Measurements from ENCODE around the gene NTNG1. TPM values are rescaled to one million over a fixed set of nuclear protein-coding genes. Genes with fewer than 3 reads are reported as not detected.

Gene NTNG1
- total and polyA plus RNA-seq, 5 donors from 2014 or later, result not detected

GRCh38 chr1:107291987-107292386 is 151.1 kb downstream of the NTNG1 start:
- DNase-seq (no peak), ATAC-seq (ENCODE audit: low read depth in 2 of 2) (no peak)
- no peaks in the 10 kb centered on the region for H3K36me3 Mint-ChIP-seq
- no peaks in the 10 kb centered on the region for H3K9me3 ChIP-seq (ENCODE audit: control insufficient read depth in 2 of 2, low read length in 2 of 2)
- H3K4me3 Mint-ChIP-seq, result no peak overlapping the region
- H3K27me3 Mint-ChIP-seq, result peaks cover 7% of the 10 kb centered on the region
- H3K27ac Mint-ChIP-seq, result no peak overlapping the region
- no peaks in the 10 kb centered on the region for H3K27me3 ChIP-seq (ENCODE audit: control insufficient read depth, insufficient read depth, low read length)
- no peak overlapping the region for H3K4me3 ChIP-seq (ENCODE audit: low read depth, low read length)
- H3K4me1 ChIP-seq (ENCODE audit: control insufficient read depth, insufficient read depth, low read length, poor library complexity, severe bottlenecking), result no peaks in the 10 kb centered on the region
- H3K9me3 Mint-ChIP-seq, result peaks cover 0 to 1% (median 0%) of the 10 kb centered on the region in 7 donors
- H3K4me1 Mint-ChIP-seq, result peaks cover 0 to 5% (median 0%) of the 10 kb centered on the region in 4 donors
- no peaks in the 10 kb centered on the region for H3K36me3 ChIP-seq (ENCODE audit: control insufficient read depth, insufficient read depth, low read length)
- H3K27ac ChIP-seq (ENCODE audit: insufficient read depth, low read length, poor library complexity, severe bottlenecking), result no peak overlapping the region

- Histone ChIP-seq H3K4me1 (ENCODE audit: control insufficient read depth, insufficient read depth, low read length, poor library complexity, severe bottlenecking) (no peaks in the 10 kb centered on the region), H3K36me3 (ENCODE audit: control insufficient read depth, insufficient read depth, low read length) (no peaks in the 10 kb centered on the region), H3K27ac (ENCODE audit: insufficient read depth, low read length, poor library complexity, severe bottlenecking) (no peak overlapping the region), H3K27me3 (ENCODE audit: control insufficient read depth, insufficient read depth, low read length) (no peaks in the 10 kb centered on the region), H3K9me3 (ENCODE audit: control insufficient read depth in 2 of 2, low read length in 2 of 2) (no peaks in the 10 kb centered on the region), H3K4me3 (ENCODE audit: low read depth, low read length) (no peak overlapping the region)
- H3K36me3 Mint-ChIP-seq, result no peaks in the 10 kb centered on the region
- peaks cover 0 to 1% (median 0%) of the 10 kb centered on the region in 7 donors for H3K9me3 Mint-ChIP-seq
- no peak for DNase-seq
- H3K27me3 Mint-ChIP-seq, result peaks cover 5% of the 10 kb centered on the region
- H3K4me3 Mint-ChIP-seq, result no peak overlapping the region
- H3K4me1 Mint-ChIP-seq, result peaks cover 0 to 3% (median 0%) of the 10 kb centered on the region in 4 donors
- no peak for ATAC-seq (ENCODE audit: low read depth in 2 of 2)
- H3K27ac Mint-ChIP-seq, result no peak overlapping the region
Observed at GRCh38 chr1:107293901-107294613, 153.2 kb downstream of the NTNG1 start.

- no peaks in the 10 kb centered on the region for H3K9me3 ChIP-seq (ENCODE audit: control insufficient read depth in 2 of 2, low read length in 2 of 2)
- no peaks in the 10 kb centered on the region for H3K36me3 Mint-ChIP-seq
- no peak overlapping the region for H3K27ac Mint-ChIP-seq
- no peak overlapping the region for H3K4me3 Mint-ChIP-seq
- no peak overlapping the region for H3K4me3 ChIP-seq (ENCODE audit: low read depth, low read length)
- H3K4me1 Mint-ChIP-seq, result no peaks in the 10 kb centered on the region
- H3K9me3 Mint-ChIP-seq, result peaks cover 0 to 1% (median 0%) of the 10 kb centered on the region in 7 donors
- H3K27me3 ChIP-seq (ENCODE audit: control insufficient read depth, insufficient read depth, low read length), result no peaks in the 10 kb centered on the region
- no peaks in the 10 kb centered on the region for H3K36me3 ChIP-seq (ENCODE audit: control insufficient read depth, insufficient read depth, low read length)
- no peaks in the 10 kb centered on the region for H3K4me1 ChIP-seq (ENCODE audit: control insufficient read depth, insufficient read depth, low read length, poor library complexity, severe bottlenecking)
- DNase-seq, result no peak
- H3K27ac ChIP-seq (ENCODE audit: insufficient read depth, low read length, poor library complexity, severe bottlenecking), result no peak overlapping the region
- no peak for ATAC-seq (ENCODE audit: low read depth in 2 of 2)
- no peaks in the 10 kb centered on the region for H3K27me3 Mint-ChIP-seq
Observed at GRCh38 chr1:107294686-107295085, 153.8 kb downstream of the NTNG1 start.

- H3K27me3 ChIP-seq (ENCODE audit: control insufficient read depth, insufficient read depth, low read length), result no peaks in the 10 kb centered on the region
- no peaks in the 10 kb centered on the region for H3K36me3 Mint-ChIP-seq
- DNase-seq (no peak), ATAC-seq (ENCODE audit: low read depth in 2 of 2) (no peak)
- H3K4me1 ChIP-seq (ENCODE audit: control insufficient read depth, insufficient read depth, low read length, poor library complexity, severe bottlenecking), result no peaks in the 10 kb centered on the region
- peaks cover 0 to 1% (median 0%) of the 10 kb centered on the region in 7 donors for H3K9me3 Mint-ChIP-seq
- H3K27ac ChIP-seq (ENCODE audit: insufficient read depth, low read length, poor library complexity, severe bottlenecking), result no peak overlapping the region
- H3K4me3 ChIP-seq (ENCODE audit: low read depth, low read length), result no peak overlapping the region
- no peak overlapping the region for H3K27ac Mint-ChIP-seq
- H3K27me3 Mint-ChIP-seq, result no peaks in the 10 kb centered on the region
- H3K36me3 ChIP-seq (ENCODE audit: control insufficient read depth, insufficient read depth, low read length), result no peaks in the 10 kb centered on the region
- no peak overlapping the region for H3K4me3 Mint-ChIP-seq
- H3K4me1 Mint-ChIP-seq, result no peaks in the 10 kb centered on the region
- no peaks in the 10 kb centered on the region for H3K9me3 ChIP-seq (ENCODE audit: control insufficient read depth in 2 of 2, low read length in 2 of 2)
Observed at GRCh38 chr1:107297681-107298080, 156.8 kb downstream of the NTNG1 start.

GRCh38 chr1:107298526-107298925 is 157.7 kb downstream of the NTNG1 start:
- no peak overlapping the region for H3K4me3 Mint-ChIP-seq
- no peak for ATAC-seq (ENCODE audit: low read depth in 2 of 2)
- H3K9me3 Mint-ChIP-seq, result peaks cover 0 to under 1% (median 0%) of the 10 kb centered on the region in 7 donors

GRCh38 chr1:107299521-107299920 is 158.7 kb downstream of the NTNG1 start:
- no peaks in the 10 kb centered on the region for H3K27me3 ChIP-seq (ENCODE audit: control insufficient read depth, insufficient read depth, low read length)
- H3K9me3 ChIP-seq (ENCODE audit: control insufficient read depth in 2 of 2, low read length in 2 of 2), result no peaks in the 10 kb centered on the region
- H3K27ac ChIP-seq (ENCODE audit: insufficient read depth, low read length, poor library complexity, severe bottlenecking), result no peak overlapping the region
- no peak overlapping the region for H3K4me3 Mint-ChIP-seq
- DNase-seq, result no peak
- peaks cover 0 to 2% (median 0%) of the 10 kb centered on the region in 7 donors for H3K9me3 Mint-ChIP-seq
- ATAC-seq (ENCODE audit: low read depth in 2 of 2), result no peak
- no peak overlapping the region for H3K27ac Mint-ChIP-seq
- no peak overlapping the region for H3K4me3 ChIP-seq (ENCODE audit: low read depth, low read length)
- no peaks in the 10 kb centered on the region for H3K27me3 Mint-ChIP-seq
- H3K4me1 ChIP-seq (ENCODE audit: control insufficient read depth, insufficient read depth, low read length, poor library complexity, severe bottlenecking), result no peaks in the 10 kb centered on the region
- no peaks in the 10 kb centered on the region for H3K4me1 Mint-ChIP-seq
- no peaks in the 10 kb centered on the region for H3K36me3 ChIP-seq (ENCODE audit: control insufficient read depth, insufficient read depth, low read length)
- H3K36me3 Mint-ChIP-seq, result no peaks in the 10 kb centered on the region

More at GRCh38 chr1:107298526-107298925, 157.7 kb downstream of the NTNG1 start:
- Mint-ChIP-seq H3K27me3 (no peaks in the 10 kb centered on the region), H3K4me1 (no peaks in the 10 kb centered on the region), H3K27ac (no peak overlapping the region), H3K36me3 (no peaks in the 10 kb centered on the region)
- Histone ChIP-seq H3K4me3 (ENCODE audit: low read depth, low read length) (no peak overlapping the region), H3K36me3 (ENCODE audit: control insufficient read depth, insufficient read depth, low read length) (no peaks in the 10 kb centered on the region), H3K4me1 (ENCODE audit: control insufficient read depth, insufficient read depth, low read length, poor library complexity, severe bottlenecking) (no peaks in the 10 kb centered on the region), H3K9me3 (ENCODE audit: control insufficient read depth in 2 of 2, low read length in 2 of 2) (no peaks in the 10 kb centered on the region), H3K27ac (ENCODE audit: insufficient read depth, low read length, poor library complexity, severe bottlenecking) (no peak overlapping the region), H3K27me3 (ENCODE audit: control insufficient read depth, insufficient read depth, low read length) (no peaks in the 10 kb centered on the region)
- no peak for DNase-seq

GRCh38 chr1:107309962-107310361 is 169.1 kb downstream of the NTNG1 start:
- Mint-ChIP-seq H3K27ac (no peak overlapping the region), H3K4me3 (no peak overlapping the region), H3K9me3 (peaks cover 0 to 6% (median 0%) of the 10 kb centered on the region in 7 donors), H3K27me3 (no peaks in the 10 kb centered on the region), H3K4me1 (no peaks in the 10 kb centered on the region), H3K36me3 (no peaks in the 10 kb centered on the region)
- H3K4me1 ChIP-seq (ENCODE audit: control insufficient read depth, insufficient read depth, low read length, poor library complexity, severe bottlenecking), result no peaks in the 10 kb centered on the region
- no peak overlapping the region for H3K27ac ChIP-seq (ENCODE audit: insufficient read depth, low read length, poor library complexity, severe bottlenecking)
- ATAC-seq (ENCODE audit: low read depth in 2 of 2) (no peak), DNase-seq (no peak)
- H3K9me3 ChIP-seq (ENCODE audit: control insufficient read depth in 2 of 2, low read length in 2 of 2), result no peaks in the 10 kb centered on the region
- no peak overlapping the region for H3K4me3 ChIP-seq (ENCODE audit: low read depth, low read length)
- no peaks in the 10 kb centered on the region for H3K36me3 ChIP-seq (ENCODE audit: control insufficient read depth, insufficient read depth, low read length)
- no peaks in the 10 kb centered on the region for H3K27me3 ChIP-seq (ENCODE audit: control insufficient read depth, insufficient read depth, low read length)

- H3K36me3 Mint-ChIP-seq, result no peaks in the 10 kb centered on the region
- Histone ChIP-seq H3K4me1 (ENCODE audit: control insufficient read depth, insufficient read depth, low read length, poor library complexity, severe bottlenecking) (no peaks in the 10 kb centered on the region), H3K27ac (ENCODE audit: insufficient read depth, low read length, poor library complexity, severe bottlenecking) (no peak overlapping the region), H3K27me3 (ENCODE audit: control insufficient read depth, insufficient read depth, low read length) (no peaks in the 10 kb centered on the region), H3K9me3 (ENCODE audit: control insufficient read depth in 2 of 2, low read length in 2 of 2) (no peaks in the 10 kb centered on the region), H3K36me3 (ENCODE audit: control insufficient read depth, insufficient read depth, low read length) (no peaks in the 10 kb centered on the region), H3K4me3 (ENCODE audit: low read depth, low read length) (no peak overlapping the region)
- DNase-seq (no peak), ATAC-seq (ENCODE audit: low read depth in 2 of 2) (no peak)
- peaks cover 0 to 4% (median 0%) of the 10 kb centered on the region in 7 donors for H3K9me3 Mint-ChIP-seq
- no peaks in the 10 kb centered on the region for H3K27me3 Mint-ChIP-seq
- no peak overlapping the region for H3K4me3 Mint-ChIP-seq
- no peak overlapping the region for H3K27ac Mint-ChIP-seq
- H3K4me1 Mint-ChIP-seq, result no peaks in the 10 kb centered on the region
Observed at GRCh38 chr1:107315652-107316051, 174.8 kb downstream of the NTNG1 start.
